Adrenal gland (tissue), 12 donors: Measurements from ENCODE around the gene DMXL1. TPM values are rescaled to one million over a fixed set of nuclear protein-coding genes. Genes with fewer than 3 reads are reported as not detected.

Experiments used
- DNase-seq, 7 donors: peaks; one replicate each; pipeline ENCODE4 v3.0.0-alpha.2; 2019 to 2020
- H3K27ac ChIP-seq, 5 donors: fragments of 200-600 bp; sonication (generic) in 4 of 5; 1 replicate in 3 of 5; 2 replicates in 2 of 5; pipeline versions ENCODE4 v1.5.1 to v1.8.0; 2016 to 2020; ENCODE audit warnings: mild to moderate bottlenecking in 1 of 5
- H3K27me3 ChIP-seq: fragments of 200-600 bp; 2 replicates; pipeline ENCODE4 v1.8.0; 2021
- H3K36me3 ChIP-seq, 2 donors: fragments of 200-600 bp; replicated peaks in 1 of 2; 1 replicate in 1 of 2; 2 replicates in 1 of 2; pipeline versions ENCODE4 v1.5.1 to v1.8.0; 2018 to 2022
- H3K4me1 ChIP-seq, 2 donors: fragments of 200-600 bp; replicated peaks in 1 of 2; 1 replicate in 1 of 2; 2 replicates in 1 of 2; pipeline versions ENCODE4 v1.5.1 to v1.8.0; 2018 to 2021
- H3K4me3 ChIP-seq, 4 donors: fragments of 200-600 bp; sonication (generic) in 3 of 4; one replicate each; pipeline ENCODE4 v1.5.1; 2016 to 2018
- H3K9me3 ChIP-seq, 3 donors: fragments of 200-600 bp; sonication (generic) in 1 of 3; replicated peaks in 1 of 3; 1 replicate in 2 of 3; 2 replicates in 1 of 3; pipeline versions ENCODE4 v1.5.1 to v1.8.0; 2016 to 2021
- CTCF ChIP-seq, 6 experiments: fragments of 450-650 bp in 4 of 6; fragments of 200-600 bp in 2 of 6; sonication (generic) in 1 of 6; IDR thresholded peaks; 1 replicate in 5 of 6; 2 replicates in 1 of 6; pipeline versions ENCODE4 v1.5.1 to v1.8.0; 2016 to 2021; ENCODE audit warnings: antibody characterized with exemption in 6 of 6, mild to moderate bottlenecking in 2 of 6, moderate library complexity in 1 of 6
- POLR2A ChIP-seq, 2 donors: fragments of 450-650 bp; IDR thresholded peaks; one replicate each; pipeline ENCODE4 v1.6.1; 2017; ENCODE audit warnings: antibody characterized with exemption in 2 of 2, mild to moderate bottlenecking in 2 of 2, moderate library complexity in 1 of 2
- WGBS, 4 donors: extraction: QIAGEN DNeasy Blood & Tissue Kit in 2 of 4; methylation state at CpG; one replicate each; pipeline versions ENCODE4 v1.1.5 to v1.1.7; 2013 to 2017; 5-methylcytosine and 5-hydroxymethylcytosine counted together
- intact Hi-C, 2 donors: fragments of 100-400 bp; cut with DNase I; formaldehyde crosslinking; loops; one replicate each; pipeline versions ENCODE4 v1.14.1 to v1.15.0; 2022 to 2023
- polyA plus RNA-seq, 3 donors: library from polyadenylated mRNA; stranded (reverse); fragments of 200-250 nt in 2 of 3; fragments of 350-450 nt in 1 of 3; fragmentation: Illumina TruSeq in 1 of 3; extraction: RNeasy Lipid Tissue Mini Kit (QIAGEN cat#74804) in 1 of 3; gene quantifications; one replicate each; pipeline ENCODE4 v1.2.3, GENCODE V29; 2013 to 2014
- total RNA-seq, 9 donors: library from RNA; depleted of rRNA in 4 of 9; stranded (reverse); fragments of >200 nt in 4 of 9; fragments of 120-200 nt in 1 of 9; fragmentation: NEBNext Ultra II Directional in 1 of 9; extraction: Animal tissue kit (Norgen Biotek cat#: 25700) in 1 of 9; gene quantifications; one replicate each; pipeline versions ENCODE4 v1.1.0 to v1.2.4, GENCODE V29; 2013 to 2023
- donor health status: healthy with polysubstance abuse.
- donor health status: Bipolar disorder and iron deficiency.
- donor health status: DM: yes; HTN: yes; CAD: no.
- donor health status: DM: no; HTN: no; CAD: no.
- donor health status: DM: no; HTN: no; CAD: no.
- donor health status: DM: yes; HTN: yes; CAD: no.

The DMXL1 gene
- total and polyA plus RNA-seq, 12 donors = 15.1 to 91.1 (median 41.2) TPM

DNA sequence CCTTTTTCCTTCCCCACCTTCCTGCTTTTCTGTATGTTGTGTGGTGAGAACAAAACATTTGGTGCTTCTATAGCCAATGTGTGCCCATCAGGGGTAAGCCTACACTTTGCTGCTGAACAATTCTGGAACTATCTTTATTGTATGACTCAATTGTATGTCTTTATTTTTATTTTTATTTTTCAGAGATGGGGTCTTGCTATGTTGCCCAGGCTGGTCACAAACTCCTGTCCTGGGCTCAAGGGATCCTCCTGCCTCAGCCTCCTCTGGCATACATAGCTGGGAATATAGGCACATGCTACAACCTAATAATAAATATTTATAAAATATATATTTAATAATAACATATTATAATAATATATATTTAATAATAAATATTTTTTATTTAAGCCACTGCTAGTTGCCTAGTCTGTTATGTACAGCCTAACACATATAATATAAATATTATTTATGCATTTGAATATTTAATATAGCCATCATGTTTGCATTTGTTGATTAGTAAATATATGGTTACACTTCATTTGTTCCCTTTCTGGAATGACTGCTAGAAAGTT lies 11.8 kb upstream of the DMXL1 start:
- Histone ChIP-seq H3K9me3 (no peaks in the 10 kb centered on the region), H3K36me3 (no peaks in the 10 kb centered on the region), H3K4me3 (no peak overlapping the region), H3K27ac (no peak overlapping the region), H3K27me3 (no peaks in the 10 kb centered on the region), H3K4me1 (no peaks in the 10 kb centered on the region)
- TF ChIP-seq POLR2A (IDR thresholded peaks at IDR 0.05) (no peak), CTCF (IDR thresholded peaks at IDR 0.05) (no peak)
- intact Hi-C loops = no loop called here
- no peak for DNase-seq

GRCh38 chr5:119059740-119060255 lies 11.1 kb upstream of the DMXL1 start:
- Histone ChIP-seq H3K9me3 (no peaks in the 10 kb centered on the region), H3K4me1 (no peaks in the 10 kb centered on the region), H3K4me3 (no peak overlapping the region), H3K27me3 (no peaks in the 10 kb centered on the region), H3K36me3 (no peaks in the 10 kb centered on the region), H3K27ac (no peak overlapping the region)
- DNase-seq = no peak
- no peak for TF ChIP-seq CTCF (IDR thresholded peaks at IDR 0.05)
- no peak for TF ChIP-seq POLR2A (IDR thresholded peaks at IDR 0.05)
- intact Hi-C loops = no loop called here

GRCh38 chr5:119063579-119064379 lies 7.1 kb upstream of the DMXL1 start:
- Histone ChIP-seq H3K36me3 (no peaks in the 10 kb centered on the region), H3K27me3 (no peaks in the 10 kb centered on the region), H3K9me3 (no peaks in the 10 kb centered on the region), H3K4me1 (no peaks in the 10 kb centered on the region), H3K4me3 (no peak overlapping the region), H3K27ac (no peak overlapping the region)
- no peak for TF ChIP-seq POLR2A (IDR thresholded peaks at IDR 0.05)
- TF ChIP-seq CTCF (IDR thresholded peaks at IDR 0.05) = no peak
- 34 to 38% (median 36%) methylated on average over 5 of the region's 5 CpGs for WGBS, 4 donors
- DNase-seq = no peak
- intact Hi-C loops = no loop called here

DNA sequence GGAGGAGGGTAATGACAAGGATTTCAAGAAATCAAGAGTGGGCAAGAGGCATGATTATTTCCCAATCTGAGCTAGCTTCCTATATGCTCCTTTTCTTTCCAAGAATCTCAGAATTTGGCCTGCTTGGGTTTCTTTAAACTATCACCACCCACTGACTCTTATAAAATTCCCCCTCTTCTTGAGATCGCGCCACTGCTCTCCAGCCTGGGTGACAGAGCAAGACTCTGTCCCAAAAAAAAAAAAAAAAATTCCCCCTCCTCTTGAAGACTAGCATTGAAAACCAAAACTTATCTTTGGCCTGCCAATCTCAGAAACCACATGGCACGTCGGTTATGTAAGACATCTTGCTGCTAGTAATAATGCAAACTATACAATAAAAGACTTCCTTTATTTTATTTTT lies 3.4 kb upstream of the DMXL1 start:
- Histone ChIP-seq H3K27ac (no peak overlapping the region), H3K9me3 (no peaks in the 10 kb centered on the region), H3K4me1 (peaks cover 11 to 14% of the 10 kb centered on the region in 2 donors), H3K36me3 (no peaks in the 10 kb centered on the region), H3K27me3 (no peaks in the 10 kb centered on the region), H3K4me3 (no peak overlapping the region)
- whole genome bisulfite sequencing, 4 donors = 86 to 95% (median 92%) methylated on average over 4 of the region's 4 CpGs
- TF ChIP-seq POLR2A (IDR thresholded peaks at IDR 0.05) = no peak
- no peak for TF ChIP-seq CTCF (IDR thresholded peaks at IDR 0.05)
- intact Hi-C loops = no loop called here
- no peak for DNase-seq
